ENCODE measurements around the gene HIVEP3.

DNA sequence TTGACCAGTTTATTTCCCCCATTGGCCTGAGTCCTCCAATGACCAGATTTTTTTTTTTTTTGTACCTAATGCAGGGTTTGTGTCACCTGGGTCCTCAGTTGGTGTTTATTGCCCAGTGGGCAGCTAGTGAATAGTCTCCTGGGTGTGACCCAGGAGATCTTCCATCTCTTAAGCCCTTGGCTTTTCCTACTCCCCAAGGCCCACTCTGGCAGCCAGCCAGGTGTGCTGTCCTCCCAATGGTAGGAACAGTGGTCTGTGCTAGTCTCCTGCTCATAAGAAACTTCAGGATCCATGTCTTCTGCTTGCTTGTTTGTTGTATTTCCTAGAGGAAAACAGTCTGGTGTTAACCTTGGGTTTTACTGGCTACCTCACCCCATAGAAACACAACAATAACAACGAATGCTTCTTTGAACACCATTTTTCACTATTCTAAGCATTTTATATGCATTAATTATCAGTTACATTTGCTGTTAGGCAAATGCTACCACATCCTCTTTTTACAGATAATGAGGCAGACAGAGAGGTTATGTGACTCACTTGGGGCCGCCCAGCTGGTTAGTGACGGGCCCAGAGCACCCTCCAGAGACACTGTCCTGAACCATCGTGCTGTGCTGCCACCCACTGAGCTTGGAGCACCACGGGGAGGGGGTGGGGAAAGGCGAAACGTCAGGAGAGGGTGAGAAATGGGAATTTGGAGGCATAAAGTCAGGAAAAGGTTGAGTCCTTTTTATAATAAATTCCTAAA lies 107.5 kb downstream of the HIVEP3 start:
- TF ChIP-seq, protein P1, sequence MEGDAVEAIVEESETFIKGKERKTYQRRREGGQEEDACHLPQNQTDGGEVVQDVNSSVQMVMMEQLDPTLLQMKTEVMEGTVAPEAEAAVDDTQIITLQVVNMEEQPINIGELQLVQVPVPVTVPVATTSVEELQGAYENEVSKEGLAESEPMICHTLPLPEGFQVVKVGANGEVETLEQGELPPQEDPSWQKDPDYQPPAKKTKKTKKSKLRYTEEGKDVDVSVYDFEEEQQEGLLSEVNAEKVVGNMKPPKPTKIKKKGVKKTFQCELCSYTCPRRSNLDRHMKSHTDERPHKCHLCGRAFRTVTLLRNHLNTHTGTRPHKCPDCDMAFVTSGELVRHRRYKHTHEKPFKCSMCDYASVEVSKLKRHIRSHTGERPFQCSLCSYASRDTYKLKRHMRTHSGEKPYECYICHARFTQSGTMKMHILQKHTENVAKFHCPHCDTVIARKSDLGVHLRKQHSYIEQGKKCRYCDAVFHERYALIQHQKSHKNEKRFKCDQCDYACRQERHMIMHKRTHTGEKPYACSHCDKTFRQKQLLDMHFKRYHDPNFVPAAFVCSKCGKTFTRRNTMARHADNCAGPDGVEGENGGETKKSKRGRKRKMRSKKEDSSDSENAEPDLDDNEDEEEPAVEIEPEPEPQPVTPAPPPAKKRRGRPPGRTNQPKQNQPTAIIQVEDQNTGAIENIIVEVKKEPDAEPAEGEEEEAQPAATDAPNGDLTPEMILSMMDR (IDR thresholded peaks at IDR 0.05; ENCODE audit: low read length) = no peak
- no peak for TF ChIP-seq EZH2 (IDR thresholded peaks at IDR 0.05; ENCODE audit: borderline replicate concordance, low read length)

Data from OCI-LY1 (cell line).